SK-N-SH (cell line): ENCODE results near the gene RARRES1.

Experiments
- CHD2 ChIP-seq: fragments of 150-350 bp; IDR thresholded peaks from 2 replicates; pipeline ENCODE4 v1.6.1; 2018; ENCODE audit warnings: low read length; ENCODE audit not compliant: partially characterized antibody
- EZH2phosphoT487 ChIP-seq: fragments of 200-600 bp; sonication (generic); IDR thresholded peaks from 2 replicates; pipeline ENCODE4 v1.6.1; 2017; ENCODE audit warnings: low read depth, mixed run types, mild to moderate bottlenecking, antibody characterized with exemption, moderate library complexity, borderline replicate concordance
- GABPA ChIP-seq: IDR thresholded peaks from 2 replicates; pipeline ENCODE4 v1.4.0; 2012; ENCODE audit warnings: low read depth, mild to moderate bottlenecking
- MAX ChIP-seq: IDR thresholded peaks from 2 replicates; pipeline ENCODE4 v1.4.0; 2012; ENCODE audit warnings: low read depth
- POLR2AphosphoS5 ChIP-seq: IDR thresholded peaks from 2 replicates; pipeline ENCODE4 v1.6.1; 2012; ENCODE audit warnings: low read depth, low read length
- TAF1 ChIP-seq: IDR thresholded peaks from 2 replicates; pipeline ENCODE4 v1.6.1; 2012; ENCODE audit warnings: low read depth, mild to moderate bottlenecking, low read length, moderate library complexity, borderline replicate concordance
- YY1 ChIP-seq: IDR thresholded peaks from 2 replicates; pipeline ENCODE4 v1.4.0; 2012; ENCODE audit warnings: low read depth, mild to moderate bottlenecking
- TF ChIP-seq, protein P1 (sequence below): fragments of 150-350 bp; IDR thresholded peaks from 2 replicates; pipeline ENCODE4 v1.6.1; 2017; ENCODE audit warnings: antibody characterized with exemption, low read length, low read depth, borderline replicate concordance
- TF ChIP-seq, protein P2 (sequence below): fragments of 200-600 bp; sonication (generic); IDR thresholded peaks from 2 replicates; pipeline ENCODE4 v1.6.1; 2017; ENCODE audit warnings: antibody characterized with exemption, mild to moderate bottlenecking, moderate library complexity

DNA sequence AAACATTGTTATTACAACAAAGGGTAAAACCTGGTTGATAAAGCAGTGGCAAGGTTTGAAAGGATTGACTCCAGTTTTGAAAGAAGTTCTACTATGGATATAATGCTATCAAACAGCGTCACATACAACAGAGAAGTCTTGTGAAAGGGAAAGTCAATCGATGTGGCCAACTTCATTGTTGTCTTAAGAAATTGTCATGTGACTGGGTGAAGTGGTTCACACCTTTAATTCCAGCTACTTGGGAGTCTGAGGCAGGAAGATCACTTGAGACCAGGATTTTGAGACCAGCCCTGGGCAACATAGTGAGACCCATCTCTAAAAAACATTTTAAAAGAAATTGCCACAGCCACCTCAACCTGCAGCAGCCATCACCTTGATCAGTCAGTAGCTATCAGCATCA lies 53.6 kb downstream of the RARRES1 start:
- TF ChIP-seq YY1 (no peak), MAX (no peak), EZH2phosphoT487 (no peak), POLR2AphosphoS5 (no peak), CHD2 (no peak), TAF1 (no peak), GABPA (no peak)
- TF ChIP-seq, protein P1, sequence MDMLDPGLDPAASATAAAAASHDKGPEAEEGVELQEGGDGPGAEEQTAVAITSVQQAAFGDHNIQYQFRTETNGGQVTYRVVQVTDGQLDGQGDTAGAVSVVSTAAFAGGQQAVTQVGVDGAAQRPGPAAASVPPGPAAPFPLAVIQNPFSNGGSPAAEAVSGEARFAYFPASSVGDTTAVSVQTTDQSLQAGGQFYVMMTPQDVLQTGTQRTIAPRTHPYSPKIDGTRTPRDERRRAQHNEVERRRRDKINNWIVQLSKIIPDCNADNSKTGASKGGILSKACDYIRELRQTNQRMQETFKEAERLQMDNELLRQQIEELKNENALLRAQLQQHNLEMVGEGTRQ = no peak
- TF ChIP-seq, protein P2, sequence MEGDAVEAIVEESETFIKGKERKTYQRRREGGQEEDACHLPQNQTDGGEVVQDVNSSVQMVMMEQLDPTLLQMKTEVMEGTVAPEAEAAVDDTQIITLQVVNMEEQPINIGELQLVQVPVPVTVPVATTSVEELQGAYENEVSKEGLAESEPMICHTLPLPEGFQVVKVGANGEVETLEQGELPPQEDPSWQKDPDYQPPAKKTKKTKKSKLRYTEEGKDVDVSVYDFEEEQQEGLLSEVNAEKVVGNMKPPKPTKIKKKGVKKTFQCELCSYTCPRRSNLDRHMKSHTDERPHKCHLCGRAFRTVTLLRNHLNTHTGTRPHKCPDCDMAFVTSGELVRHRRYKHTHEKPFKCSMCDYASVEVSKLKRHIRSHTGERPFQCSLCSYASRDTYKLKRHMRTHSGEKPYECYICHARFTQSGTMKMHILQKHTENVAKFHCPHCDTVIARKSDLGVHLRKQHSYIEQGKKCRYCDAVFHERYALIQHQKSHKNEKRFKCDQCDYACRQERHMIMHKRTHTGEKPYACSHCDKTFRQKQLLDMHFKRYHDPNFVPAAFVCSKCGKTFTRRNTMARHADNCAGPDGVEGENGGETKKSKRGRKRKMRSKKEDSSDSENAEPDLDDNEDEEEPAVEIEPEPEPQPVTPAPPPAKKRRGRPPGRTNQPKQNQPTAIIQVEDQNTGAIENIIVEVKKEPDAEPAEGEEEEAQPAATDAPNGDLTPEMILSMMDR = no peak
